Measurements from ENCODE around the gene KLHL24. TPM values are rescaled to one million over a fixed set of nuclear protein-coding genes. Genes with fewer than 3 reads are reported as not detected.
"Not testable (repeated sequence)": the region's sequence is repeated elsewhere in the genome, so short reads cannot be mapped to it uniquely, and the experiment has no call there.

KLHL24 gene
- polyA plus RNA-seq, 1 donor from 2014 or later: 92.1 TPM

DNA sequence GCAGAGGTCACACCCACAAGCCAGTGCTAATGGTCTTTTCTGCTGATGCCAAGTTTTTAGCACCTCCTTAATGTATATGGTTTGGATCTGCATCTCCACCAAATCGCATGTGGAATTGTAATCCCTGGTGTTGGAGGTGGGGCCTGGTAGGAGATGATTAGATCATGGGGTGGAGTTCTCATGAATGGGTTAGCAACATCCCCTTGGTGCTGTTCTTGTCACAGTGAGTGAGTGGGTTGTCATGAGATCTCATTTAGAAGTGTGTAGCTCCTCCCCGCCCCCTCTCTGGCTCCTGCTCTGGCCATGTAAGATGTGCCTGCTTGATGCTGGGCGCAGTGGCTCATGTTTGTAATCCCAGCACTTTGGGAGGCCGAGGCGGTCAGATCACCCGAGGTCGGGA is 42.6 kb upstream of the KLHL24 start:
- H3K9ac ChIP-seq (ENCODE audit: low read length): no peak overlapping the region
- TF ChIP-seq REST (IDR thresholded peaks at IDR 0.05; ENCODE audit: borderline replicate concordance) (no peak), EP300 (conservative IDR thresholded peaks at IDR 0.05; ENCODE audit: poor library complexity, severe bottlenecking) (no peak), RAD21 (conservative IDR thresholded peaks at IDR 0.05) (no peak), EZH2 (IDR thresholded peaks at IDR 0.05; ENCODE audit: borderline replicate concordance, insufficient read depth, low read length, poor library complexity, severe bottlenecking) (no peak)
- H3K4me3 ChIP-seq (ENCODE audit: low read length): no peak overlapping the region
- H3F3A ChIP-seq (ENCODE audit: insufficient read depth, low read length, poor library complexity, severe bottlenecking): no peaks in the 10 kb centered on the region
- no peaks in the 10 kb centered on the region for H3K79me2 ChIP-seq (replicated peaks; ENCODE audit: insufficient read depth, low read length)
- no peaks in the 10 kb centered on the region for H4K20me1 ChIP-seq (ENCODE audit: insufficient read depth)
- H3K4me2 ChIP-seq (ENCODE audit: low read length): no peak overlapping the region
- no peak overlapping the region for H2AFZ ChIP-seq (ENCODE audit: low read depth, low read length)
- no peaks in the 10 kb centered on the region for H3K27me3 ChIP-seq (ENCODE audit: insufficient read depth, low read depth, low read length)
- no peaks in the 10 kb centered on the region for H3K36me3 ChIP-seq (ENCODE audit: insufficient read depth, low read length)
- H3K27ac ChIP-seq (ENCODE audit: low read length): no peak overlapping the region
- no peaks in the 10 kb centered on the region for H3K9me3 ChIP-seq (ENCODE audit: low read length)
- H3K9me2 ChIP-seq (ENCODE audit: insufficient read depth, low read length): no peaks in the 10 kb centered on the region

GRCh38 chr3:183594636-183595035 is 40.8 kb upstream of the KLHL24 start:
- Histone ChIP-seq H3K27me3 (ENCODE audit: insufficient read depth, low read depth, low read length) (no peaks in the 10 kb centered on the region), H3K4me3 (ENCODE audit: low read length) (no peak overlapping the region), H3K9me2 (ENCODE audit: insufficient read depth, low read length) (no peaks in the 10 kb centered on the region), H2AFZ (ENCODE audit: low read depth, low read length) (no peak overlapping the region), H3K4me2 (ENCODE audit: low read length) (no peak overlapping the region), H3F3A (ENCODE audit: insufficient read depth, low read length, poor library complexity, severe bottlenecking) (no peaks in the 10 kb centered on the region), H4K20me1 (ENCODE audit: insufficient read depth) (no peaks in the 10 kb centered on the region), H3K9me3 (ENCODE audit: low read length) (no peaks in the 10 kb centered on the region), H3K36me3 (ENCODE audit: insufficient read depth, low read length) (no peaks in the 10 kb centered on the region), H3K27ac (ENCODE audit: low read length) (no peak overlapping the region), H3K79me2 (replicated peaks; ENCODE audit: insufficient read depth, low read length) (no peaks in the 10 kb centered on the region), H3K9ac (ENCODE audit: low read length) (no peak overlapping the region)
- no peak for TF ChIP-seq TAF1 (IDR thresholded peaks at IDR 0.05; ENCODE audit: low read depth)

DNA sequence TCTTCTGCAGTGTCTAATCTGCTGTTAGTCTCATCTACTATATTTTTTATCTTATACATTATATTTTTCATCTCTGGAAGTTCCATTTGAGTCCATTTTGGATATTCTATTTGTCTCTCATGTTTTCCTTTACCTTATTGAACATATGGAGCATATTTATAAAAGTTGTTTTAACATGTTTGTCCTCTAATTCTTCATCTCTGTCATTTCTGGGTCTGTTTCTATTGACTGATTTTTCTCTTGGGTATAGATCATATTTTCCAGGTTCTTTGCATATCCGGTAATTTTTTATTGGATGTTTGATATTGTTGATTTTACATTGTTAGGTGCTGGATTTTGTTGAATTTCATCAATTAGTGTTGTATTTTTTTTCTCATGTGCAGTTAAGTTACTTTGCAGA is 37.5 kb upstream of the KLHL24 start:
- H3K4me2 ChIP-seq (ENCODE audit: low read length): no peak overlapping the region
- H3K9me2 ChIP-seq (ENCODE audit: insufficient read depth, low read length): no peaks in the 10 kb centered on the region
- no peaks in the 10 kb centered on the region for H4K20me1 ChIP-seq (ENCODE audit: insufficient read depth)
- H3K27ac ChIP-seq (ENCODE audit: low read length): no peak overlapping the region
- H3K27me3 ChIP-seq (ENCODE audit: insufficient read depth, low read depth, low read length): no peaks in the 10 kb centered on the region
- no peaks in the 10 kb centered on the region for H3K79me2 ChIP-seq (replicated peaks; ENCODE audit: insufficient read depth, low read length)
- no peak overlapping the region for H2AFZ ChIP-seq (ENCODE audit: low read depth, low read length)
- H3K4me3 ChIP-seq (ENCODE audit: low read length): no peak overlapping the region
- no peak for TF ChIP-seq EP300 (conservative IDR thresholded peaks at IDR 0.05; ENCODE audit: poor library complexity, severe bottlenecking)
- TF ChIP-seq RAD21 (conservative IDR thresholded peaks at IDR 0.05): no peak
- no peak for TF ChIP-seq SMC3 (conservative IDR thresholded peaks at IDR 0.05; ENCODE audit: poor library complexity)
- TF ChIP-seq POLR2AphosphoS5 (IDR thresholded peaks at IDR 0.05): no peak
- no peak for TF ChIP-seq EZH2 (IDR thresholded peaks at IDR 0.05; ENCODE audit: borderline replicate concordance, insufficient read depth, low read length, poor library complexity, severe bottlenecking)
- H3F3A ChIP-seq (ENCODE audit: insufficient read depth, low read length, poor library complexity, severe bottlenecking): no peaks in the 10 kb centered on the region
- H3K9me3 ChIP-seq (ENCODE audit: low read length): no peaks in the 10 kb centered on the region
- no peak overlapping the region for H3K9ac ChIP-seq (ENCODE audit: low read length)
- no peaks in the 10 kb centered on the region for H3K36me3 ChIP-seq (ENCODE audit: insufficient read depth, low read length)

- not testable (repeated sequence) for H3K27me3 ChIP-seq (ENCODE audit: insufficient read depth, low read depth, low read length); H3K9me2 ChIP-seq (ENCODE audit: insufficient read depth, low read length); H2AFZ ChIP-seq (ENCODE audit: low read depth, low read length); H3K79me2 ChIP-seq (replicated peaks; ENCODE audit: insufficient read depth, low read length); H3K9ac ChIP-seq (ENCODE audit: low read length); H3K4me3 ChIP-seq (ENCODE audit: low read length); H3K36me3 ChIP-seq (ENCODE audit: insufficient read depth, low read length); H3F3A ChIP-seq (ENCODE audit: insufficient read depth, low read length, poor library complexity, severe bottlenecking); H3K27ac ChIP-seq (ENCODE audit: low read length); H3K4me2 ChIP-seq (ENCODE audit: low read length); H4K20me1 ChIP-seq (ENCODE audit: insufficient read depth); H3K9me3 ChIP-seq (ENCODE audit: low read length)
Observed at GRCh38 chr3:183611326-183611725, 24.1 kb upstream of the KLHL24 start.
